NCI-H1417 (cell line): ENCODE data around the gene FGD5.

Source experiments
- DNase-seq, 3 experiments: peaks; one replicate each; lab custom pipeline; 2025; lab: John Stamatoyannopoulos, UW

FGD5 gene

GRCh38 chr3:14874784-14875183, 56.0 kb downstream of the FGD5 start:
- DNase-seq = no peak

GRCh38 chr3:14875411-14876175, 56.8 kb downstream of the FGD5 start:
- no peak for DNase-seq

GRCh38 chr3:14876921-14877333, 58.2 kb downstream of the FGD5 start:
- DNase-seq = peak in 2 of 3 experiments; percentile 8 to 17

GRCh38 chr3:14877469-14877868, 58.7 kb downstream of the FGD5 start:
- no peak for DNase-seq

- peak in 1 of 3 experiments; percentile 2 for DNase-seq
Observed at GRCh38 chr3:14879211-14879874, 60.6 kb downstream of the FGD5 start.

- DNase-seq = peak in 1 of 3 experiments; percentile 28
Observed at GRCh38 chr3:14880447-14881106, 61.8 kb downstream of the FGD5 start.

- DNase-seq = no peak
Observed at GRCh38 chr3:14883226-14883625, 64.5 kb downstream of the FGD5 start.

GRCh38 chr3:14884665-14885064, 65.9 kb downstream of the FGD5 start:
- no peak for DNase-seq

GRCh38 chr3:14885307-14885706, 66.5 kb downstream of the FGD5 start:
- DNase-seq = no peak

- DNase-seq = no peak
Observed at GRCh38 chr3:14886101-14886500, 67.3 kb downstream of the FGD5 start.

- no peak for DNase-seq
Observed at GRCh38 chr3:14889205-14889604, 70.4 kb downstream of the FGD5 start.

- no peak for DNase-seq
Observed at GRCh38 chr3:14889943-14890342, 71.2 kb downstream of the FGD5 start.

GRCh38 chr3:14890476-14890875, 71.7 kb downstream of the FGD5 start:
- peak in 1 of 3 experiments; percentile 23 for DNase-seq

- DNase-seq = no peak
Observed at GRCh38 chr3:14891135-14892132, 72.7 kb downstream of the FGD5 start.

GRCh38 chr3:14892226-14892625, 73.5 kb downstream of the FGD5 start:
- DNase-seq = no peak

- no peak for DNase-seq
Observed at GRCh38 chr3:14894085-14894484, 75.3 kb downstream of the FGD5 start.

GRCh38 chr3:14897266-14897665, 78.5 kb downstream of the FGD5 start:
- no peak for DNase-seq

GRCh38 chr3:14898929-14899328, 80.2 kb downstream of the FGD5 start:
- no peak for DNase-seq

GRCh38 chr3:14899993-14900618, 81.3 kb downstream of the FGD5 start:
- peak in 2 of 3 experiments; percentile 9 to 34 for DNase-seq

GRCh38 chr3:14900881-14901873, 82.4 kb downstream of the FGD5 start:
- no peak for DNase-seq
